Activated CD4-positive, alpha-beta T cell treated with anti-CD3 and anti-CD28 coated beads, Interleukin-2, amount 10 ng/mL, durations not matched to agents 24 days and 14 days (primary cell): Measurements from ENCODE around the gene KDM2B. TPM values are rescaled to one million over a fixed set of nuclear protein-coding genes. Genes with fewer than 3 reads are reported as not detected.

Experiments used
- DNase-seq: peaks from one replicate; pipeline ENCODE4 v3.0.0; 2022
- H3K27ac Mint-ChIP-seq: one replicate; pipeline ENCODE4 v1.8.0; 2022; ENCODE audit warnings: mild to moderate bottlenecking, mixed read lengths
- H3K27me3 Mint-ChIP-seq: one replicate; pipeline ENCODE4 v1.8.0; 2022; ENCODE audit warnings: mixed read lengths
- H3K36me3 Mint-ChIP-seq: one replicate; pipeline ENCODE4 v1.8.0; 2022; ENCODE audit warnings: low read depth, mild to moderate bottlenecking, mixed read lengths
- H3K4me1 Mint-ChIP-seq: one replicate; pipeline ENCODE4 v1.8.0; 2021; ENCODE audit warnings: mixed read lengths
- H3K4me3 Mint-ChIP-seq: one replicate; pipeline ENCODE4 v1.8.0; 2022; ENCODE audit warnings: mild to moderate bottlenecking, moderate library complexity, mixed read lengths
- H3K9me3 Mint-ChIP-seq: one replicate; pipeline ENCODE4 v1.8.0; 2021; ENCODE audit warnings: mixed read lengths
- intact Hi-C: fragments of 100-400 bp; cut with micrococcal nuclease; formaldehyde crosslinking; loops from one replicate; pipeline ENCODE4 v1.15.1; 2023
- total RNA-seq: library from RNA; stranded (reverse); gene quantifications from 2 replicates; pipeline ENCODE4 v1.2.3, GENCODE V29; 2022

KDM2B gene
- total RNA-seq, 1 donor from 2014 or later = 60.7 TPM

DNA sequence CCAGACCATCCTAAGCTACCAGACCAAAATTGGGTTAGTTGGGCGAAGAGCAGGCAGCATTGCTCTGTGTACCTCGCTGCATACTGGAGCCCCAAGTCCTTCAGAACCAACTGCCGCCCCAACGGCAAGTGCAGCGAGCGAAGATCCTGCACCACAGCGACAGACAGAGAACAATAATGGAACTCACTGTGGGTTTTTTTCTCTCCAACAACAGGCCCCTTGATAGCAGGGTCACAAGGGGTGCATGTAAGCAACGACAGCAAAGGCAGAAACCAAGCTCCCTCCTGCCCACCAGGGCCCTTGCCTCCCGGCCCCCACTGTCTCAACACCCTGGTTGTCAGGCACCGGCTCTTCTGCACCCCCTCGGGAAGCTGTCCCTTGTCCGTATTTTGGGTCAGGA, 141.9 kb downstream of the KDM2B start:
- H3K27ac Mint-ChIP-seq = no peak overlapping the region

DNA sequence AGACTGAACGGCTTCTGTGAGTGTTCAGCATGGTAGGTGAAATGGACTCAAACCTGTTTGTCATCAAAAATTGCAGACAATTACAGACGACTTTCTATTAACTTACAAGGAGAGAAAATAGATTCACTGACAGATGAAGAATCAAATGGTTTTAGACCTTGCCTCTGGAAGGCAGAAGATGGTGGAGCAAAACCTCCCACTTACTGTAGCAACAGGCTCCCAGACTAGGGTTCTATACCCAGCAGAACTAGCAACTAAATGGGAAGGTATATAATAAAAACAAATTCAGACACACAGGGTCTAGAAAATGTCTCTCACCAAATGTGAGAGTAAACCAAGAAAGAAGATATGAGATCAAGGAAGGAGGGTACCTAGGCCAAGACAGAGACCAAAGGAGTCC, 144.1 kb downstream of the KDM2B start:
- intact Hi-C loops = no loop called here
- peaks cover 70% of the 10 kb centered on the region for H3K36me3 Mint-ChIP-seq

More for the DNA sequence above, 141.9 kb downstream of the KDM2B start:
- peaks cover 3% of the 10 kb centered on the region for H3K4me1 Mint-ChIP-seq
- H3K27me3 Mint-ChIP-seq = no peaks in the 10 kb centered on the region
- H3K9me3 Mint-ChIP-seq = peaks cover 5% of the 10 kb centered on the region
- peaks cover 67% of the 10 kb centered on the region for H3K36me3 Mint-ChIP-seq
- H3K4me3 Mint-ChIP-seq = no peak overlapping the region
- DNase-seq = no peak
- intact Hi-C loops = no loop called here

DNA sequence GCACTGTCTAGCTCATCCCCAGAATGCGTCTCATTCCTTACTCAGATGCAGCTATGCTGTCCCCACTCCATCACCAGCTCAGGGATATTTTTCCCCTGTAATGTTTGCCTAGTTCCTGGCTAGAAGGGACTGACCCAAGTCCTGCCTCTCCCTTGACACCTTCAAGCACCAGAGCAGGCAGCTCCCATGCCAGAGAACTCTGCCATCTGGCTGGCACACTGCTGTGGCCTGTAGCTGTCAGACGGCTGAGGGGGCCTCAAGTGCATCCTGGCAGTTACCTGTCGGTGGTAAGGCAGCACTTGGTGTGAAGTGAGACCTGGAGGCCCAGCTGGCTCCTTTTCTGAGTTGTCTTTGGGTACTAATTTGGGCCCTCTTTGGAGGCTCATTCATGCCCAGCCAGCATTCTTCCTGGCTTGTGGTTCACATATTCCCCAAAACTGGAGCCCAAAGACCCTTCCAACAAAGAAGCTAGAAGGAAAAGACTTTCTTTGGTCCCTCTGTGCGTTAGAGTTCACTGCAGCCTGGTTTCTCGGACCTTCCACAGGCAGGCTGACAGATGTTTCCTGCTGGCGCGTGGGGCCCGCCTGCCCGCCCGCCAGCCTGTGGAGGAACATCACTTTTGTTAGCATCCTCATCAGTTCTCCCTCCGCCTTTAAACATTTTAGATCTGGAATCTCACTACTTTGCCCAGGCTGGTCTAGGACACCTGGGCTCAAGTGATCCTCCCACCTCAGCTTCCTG, 147.9 kb downstream of the KDM2B start:
- H3K4me3 Mint-ChIP-seq = no peak overlapping the region
- H3K36me3 Mint-ChIP-seq = peaks cover 79% of the 10 kb centered on the region
- no peaks in the 10 kb centered on the region for H3K27me3 Mint-ChIP-seq
- DNase-seq = no peak
- H3K4me1 Mint-ChIP-seq = no peaks in the 10 kb centered on the region
- intact Hi-C loops = no loop called here
- peaks cover 5% of the 10 kb centered on the region for H3K9me3 Mint-ChIP-seq
- peak overlapping the region; percentile 9 for H3K27ac Mint-ChIP-seq

More for the DNA sequence above, 144.1 kb downstream of the KDM2B start:
- H3K4me1 Mint-ChIP-seq = no peaks in the 10 kb centered on the region
- H3K27ac Mint-ChIP-seq = no peak overlapping the region
- H3K27me3 Mint-ChIP-seq = no peaks in the 10 kb centered on the region
- no peak for DNase-seq
- H3K4me3 Mint-ChIP-seq = no peak overlapping the region
- peaks cover 5% of the 10 kb centered on the region for H3K9me3 Mint-ChIP-seq

DNA sequence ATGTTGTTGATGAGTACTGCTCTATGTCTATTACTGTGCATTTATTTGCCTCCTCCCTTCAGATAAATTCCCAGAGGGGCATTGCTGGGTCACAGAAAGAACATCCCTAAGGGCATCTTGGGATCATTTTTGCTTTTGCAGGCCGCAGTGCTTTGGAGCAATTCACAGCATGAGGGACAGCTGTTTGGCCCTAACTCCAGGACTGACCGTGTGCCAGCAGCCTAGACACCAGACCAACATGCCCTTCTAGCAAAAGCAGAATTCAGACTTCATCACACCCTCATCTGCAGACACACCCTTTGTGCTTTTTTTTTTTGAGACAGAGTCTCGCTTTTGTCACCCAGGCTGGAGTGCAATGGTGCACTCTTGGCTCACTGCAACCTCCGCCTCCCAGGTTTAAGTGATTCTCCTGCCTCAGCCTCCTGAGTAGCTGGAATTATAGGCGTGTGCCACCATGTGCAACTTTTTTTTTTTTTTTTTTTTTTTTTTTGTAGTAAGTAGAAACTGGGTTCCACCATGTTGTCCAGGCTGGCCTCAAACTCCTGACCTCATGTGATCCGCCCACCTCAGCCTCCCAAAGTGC, 149.9 kb downstream of the KDM2B start:
- no peak overlapping the region for H3K4me3 Mint-ChIP-seq
- H3K9me3 Mint-ChIP-seq = no peaks in the 10 kb centered on the region
- intact Hi-C loops = no loop called here
- H3K27ac Mint-ChIP-seq = no peak overlapping the region
- H3K27me3 Mint-ChIP-seq = no peaks in the 10 kb centered on the region
- H3K36me3 Mint-ChIP-seq = peaks cover 75% of the 10 kb centered on the region
- DNase-seq = no peak
- H3K4me1 Mint-ChIP-seq = no peaks in the 10 kb centered on the region

DNA sequence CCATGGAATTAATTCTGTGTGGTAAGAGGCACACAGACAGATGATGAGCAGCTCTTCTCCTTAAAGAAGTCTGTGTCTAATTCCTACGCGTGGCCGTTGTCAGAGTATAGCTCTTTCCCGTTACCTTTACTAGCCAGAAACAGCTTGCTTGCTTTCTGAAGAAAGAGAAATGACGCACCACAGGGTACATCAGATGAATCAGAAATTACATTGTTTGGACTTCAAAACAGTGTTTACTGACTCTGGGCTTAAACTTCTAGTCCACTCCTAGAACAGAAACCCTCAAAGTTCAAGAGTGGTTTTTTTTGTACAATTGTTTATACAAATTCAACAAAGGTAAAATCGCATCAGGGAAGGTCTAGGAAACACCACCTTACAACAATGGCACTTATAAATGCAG, 151.9 kb downstream of the KDM2B start:
- Mint-ChIP-seq H3K4me1 (no peaks in the 10 kb centered on the region), H3K9me3 (no peaks in the 10 kb centered on the region), H3K36me3 (peaks cover 76% of the 10 kb centered on the region), H3K27me3 (no peaks in the 10 kb centered on the region), H3K4me3 (no peak overlapping the region), H3K27ac (no peak overlapping the region)
- intact Hi-C loops = loop anchor here (5.0 kb wide), 1 partner anchor 97 kb away; no protein-coding TSS in a partner anchor
- no peak for DNase-seq

DNA sequence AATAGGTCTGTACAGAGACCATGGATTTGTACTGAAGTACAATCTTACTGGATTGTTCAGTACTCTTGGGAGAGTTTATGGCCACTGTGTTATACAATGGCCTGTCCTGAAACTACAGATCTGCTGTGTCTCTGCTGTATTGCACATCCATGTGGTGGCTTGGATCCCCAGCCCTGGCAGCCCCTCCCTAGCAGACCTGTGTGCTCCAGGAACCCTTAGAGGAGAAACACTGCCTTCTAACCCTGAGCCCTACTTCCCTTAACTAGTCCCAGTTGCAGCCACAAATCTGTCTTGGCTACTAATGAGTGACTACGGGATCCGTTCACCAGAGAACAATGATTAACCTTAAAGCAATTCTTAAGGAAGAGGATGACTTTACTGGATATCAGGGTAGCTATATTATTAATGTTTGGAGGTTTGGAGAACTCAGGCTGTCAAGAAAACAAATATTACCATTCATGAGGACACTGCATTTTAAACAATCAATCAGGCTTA, 153.2 kb downstream of the KDM2B start:
- no peak overlapping the region for H3K4me3 Mint-ChIP-seq
- H3K27me3 Mint-ChIP-seq = no peaks in the 10 kb centered on the region
- peaks cover 81% of the 10 kb centered on the region for H3K36me3 Mint-ChIP-seq

DNA sequence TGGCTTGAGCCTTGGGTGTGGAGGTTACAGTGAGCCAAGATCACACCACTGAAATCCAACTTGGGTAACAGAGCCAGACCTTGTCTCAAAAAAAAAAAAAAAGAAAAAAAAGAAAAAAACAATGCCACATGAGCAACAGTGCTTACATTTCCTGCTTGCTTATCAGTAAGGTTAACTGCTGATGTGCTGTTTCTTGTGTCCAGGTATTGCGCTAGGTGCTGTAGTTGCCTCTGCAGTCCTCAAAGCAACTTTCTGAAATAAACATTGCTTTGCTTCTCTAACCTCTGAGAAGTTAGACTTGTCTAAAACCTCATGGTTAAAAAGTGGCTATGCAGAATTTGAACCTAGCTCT, 156.2 kb downstream of the KDM2B start:
- Mint-ChIP-seq H3K27me3 (no peaks in the 10 kb centered on the region), H3K36me3 (peaks cover 85% of the 10 kb centered on the region), H3K4me3 (no peak overlapping the region)

More for the DNA sequence above, 153.2 kb downstream of the KDM2B start:
- Mint-ChIP-seq H3K4me1 (no peaks in the 10 kb centered on the region), H3K27ac (no peak overlapping the region), H3K9me3 (no peaks in the 10 kb centered on the region)
- intact Hi-C loops = loop anchor here (5.0 kb wide), 1 partner anchor 95 kb away; no protein-coding TSS in a partner anchor
- DNase-seq = no peak

DNA sequence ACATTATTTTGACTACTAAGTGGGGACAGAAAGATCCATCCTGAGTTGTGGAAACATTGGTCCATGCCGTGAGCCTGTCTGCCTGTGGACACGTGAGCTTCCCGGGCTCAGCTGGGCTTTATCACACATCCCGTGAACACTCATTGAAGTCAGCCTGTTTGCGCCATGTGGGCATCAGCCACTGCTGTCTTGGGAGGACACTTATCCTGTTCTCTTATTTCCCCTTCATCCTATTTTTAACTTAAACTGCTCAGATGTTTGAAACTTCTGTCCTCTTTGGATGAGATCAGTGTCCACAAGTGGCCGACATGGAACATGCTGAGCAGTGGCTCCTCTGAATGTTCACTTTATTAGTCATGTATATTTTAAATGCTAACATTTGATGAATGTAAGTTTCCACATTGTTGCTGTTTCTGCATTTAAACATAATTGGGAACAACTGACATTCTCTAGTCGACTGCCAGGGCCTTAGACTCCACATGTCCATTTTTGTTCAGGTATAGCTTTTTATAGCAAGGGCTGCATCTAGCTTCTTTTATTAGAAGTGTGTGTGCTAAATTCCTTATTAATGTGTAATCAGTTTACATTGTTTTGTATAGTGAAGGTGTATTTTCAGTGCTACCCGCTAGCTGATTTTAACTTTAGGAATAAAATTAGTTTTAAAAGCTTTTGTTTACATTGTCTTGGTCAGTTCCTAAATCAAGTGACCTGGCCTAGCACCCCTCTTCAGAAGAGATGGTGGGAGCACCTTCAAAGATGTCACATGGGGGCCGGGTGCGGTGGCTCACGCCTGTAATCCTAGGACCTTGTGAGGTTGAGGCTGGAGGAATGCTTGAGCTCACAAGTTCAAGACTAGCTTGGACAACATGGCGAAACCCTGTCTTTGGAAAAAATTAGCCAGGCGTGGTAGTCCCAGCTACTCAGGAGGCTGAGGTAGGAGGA, 156.9 kb downstream of the KDM2B start:
- H3K4me3 Mint-ChIP-seq = no peak overlapping the region
- H3K36me3 Mint-ChIP-seq = peaks cover 85% of the 10 kb centered on the region
- DNase-seq = no peak
- no peaks in the 10 kb centered on the region for H3K27me3 Mint-ChIP-seq
- H3K9me3 Mint-ChIP-seq = no peaks in the 10 kb centered on the region
- intact Hi-C loops = no loop called here
- no peak overlapping the region for H3K27ac Mint-ChIP-seq
- H3K4me1 Mint-ChIP-seq = peaks cover 3% of the 10 kb centered on the region

More for the DNA sequence above, 156.2 kb downstream of the KDM2B start:
- peaks cover 3% of the 10 kb centered on the region for H3K4me1 Mint-ChIP-seq
- H3K9me3 Mint-ChIP-seq = no peaks in the 10 kb centered on the region
- no peak overlapping the region for H3K27ac Mint-ChIP-seq
- DNase-seq = no peak
- intact Hi-C loops = no loop called here

DNA sequence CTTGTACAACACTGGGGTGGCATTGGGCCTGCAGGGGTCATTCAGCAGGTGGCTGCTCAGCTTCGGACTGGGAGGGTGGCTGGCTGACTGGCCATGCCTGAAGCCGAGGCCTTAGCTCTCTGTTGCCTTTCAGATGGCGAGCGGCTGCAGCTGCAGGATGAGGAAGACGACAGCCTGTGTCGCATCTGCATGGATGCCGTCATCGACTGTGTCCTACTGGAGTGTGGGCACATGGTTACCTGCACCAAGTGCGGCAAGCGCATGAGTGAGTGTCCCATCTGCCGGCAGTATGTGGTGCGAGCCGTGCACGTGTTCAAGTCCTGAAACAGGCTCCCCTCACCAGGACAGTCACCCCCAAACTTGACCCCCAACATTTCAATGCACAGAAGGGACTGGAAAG, 157.6 kb downstream of the KDM2B start:
- Mint-ChIP-seq H3K36me3 (peaks cover 81% of the 10 kb centered on the region), H3K4me1 (peaks cover 3% of the 10 kb centered on the region), H3K9me3 (no peaks in the 10 kb centered on the region), H3K4me3 (no peak overlapping the region), H3K27me3 (no peaks in the 10 kb centered on the region), H3K27ac (no peak overlapping the region)
- intact Hi-C loops = no loop called here
- DNase-seq = no peak

DNA sequence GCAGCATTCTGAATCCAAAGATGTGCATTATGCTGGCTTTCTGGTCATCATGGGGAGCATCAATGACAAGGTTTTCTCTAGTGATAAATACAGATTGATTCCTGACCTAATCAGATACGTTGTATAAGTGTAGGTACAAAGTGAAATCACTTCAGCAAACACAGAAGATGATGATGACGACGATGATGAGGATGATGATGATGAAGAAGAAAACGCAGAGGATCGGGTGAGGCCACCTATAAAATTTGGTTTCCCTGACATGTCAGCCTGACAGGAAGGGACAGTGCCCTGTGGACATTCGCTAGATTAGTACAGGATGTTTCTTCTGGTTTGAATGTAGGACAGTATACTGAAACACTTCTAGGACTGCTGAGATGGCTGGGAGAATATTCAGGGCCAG, 160.7 kb downstream of the KDM2B start:
- no peak for DNase-seq
- no peak overlapping the region for H3K4me3 Mint-ChIP-seq
- peaks cover 11% of the 10 kb centered on the region for H3K4me1 Mint-ChIP-seq
- H3K27ac Mint-ChIP-seq = no peak overlapping the region
- H3K36me3 Mint-ChIP-seq = peaks cover 73% of the 10 kb centered on the region
- H3K27me3 Mint-ChIP-seq = no peaks in the 10 kb centered on the region
- H3K9me3 Mint-ChIP-seq = no peaks in the 10 kb centered on the region
- intact Hi-C loops = no loop called here

DNA sequence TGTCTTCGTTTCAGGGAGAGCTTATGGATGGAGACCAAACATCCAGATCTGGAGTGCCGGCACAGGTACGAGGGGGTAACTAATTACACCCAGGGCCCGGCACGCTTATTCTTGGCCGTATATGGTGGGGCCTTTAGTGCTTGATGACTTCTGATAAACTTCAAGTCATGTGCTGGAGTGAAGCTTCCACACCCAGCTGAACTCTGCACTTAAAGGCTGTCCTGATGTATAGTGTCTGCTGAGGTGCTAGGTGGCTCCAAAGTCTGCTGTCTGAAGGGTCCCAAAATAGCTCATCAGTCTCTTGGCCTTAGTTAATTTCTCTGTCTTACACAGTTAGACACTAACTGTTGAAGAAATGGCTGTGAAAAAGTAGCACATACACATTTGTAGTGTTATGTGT, 163.0 kb downstream of the KDM2B start:
- Mint-ChIP-seq H3K9me3 (no peaks in the 10 kb centered on the region), H3K27ac (no peak overlapping the region), H3K27me3 (no peaks in the 10 kb centered on the region), H3K4me3 (no peak overlapping the region), H3K4me1 (peaks cover 11% of the 10 kb centered on the region), H3K36me3 (peaks cover 59% of the 10 kb centered on the region)
- intact Hi-C loops = no loop called here
- no peak for DNase-seq

DNA sequence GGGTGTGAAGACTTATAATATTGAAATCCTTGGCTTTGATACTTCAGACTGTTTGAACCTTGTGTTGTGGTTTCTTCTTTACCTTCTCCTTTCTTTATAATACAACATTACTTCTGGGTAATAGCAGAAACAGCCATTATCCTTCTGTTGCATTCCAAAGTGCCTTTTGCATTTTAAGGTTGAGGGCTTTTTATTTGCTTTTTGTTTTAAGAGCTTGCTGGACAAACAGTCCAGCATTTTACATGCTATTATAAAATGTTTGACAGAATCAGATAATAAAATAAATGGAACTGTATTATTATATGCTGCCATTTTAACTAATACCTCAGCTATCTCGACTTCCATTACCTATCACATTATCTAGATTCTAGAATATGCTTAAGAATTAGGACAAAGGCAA, 166.9 kb downstream of the KDM2B start:
- no peaks in the 10 kb centered on the region for H3K9me3 Mint-ChIP-seq
- no peak for DNase-seq
- H3K36me3 Mint-ChIP-seq = peaks cover 26% of the 10 kb centered on the region
- intact Hi-C loops = no loop called here
- no peaks in the 10 kb centered on the region for H3K27me3 Mint-ChIP-seq
- H3K4me1 Mint-ChIP-seq = peaks cover 11% of the 10 kb centered on the region
- H3K27ac Mint-ChIP-seq = no peak overlapping the region
- H3K4me3 Mint-ChIP-seq = no peak overlapping the region

DNA sequence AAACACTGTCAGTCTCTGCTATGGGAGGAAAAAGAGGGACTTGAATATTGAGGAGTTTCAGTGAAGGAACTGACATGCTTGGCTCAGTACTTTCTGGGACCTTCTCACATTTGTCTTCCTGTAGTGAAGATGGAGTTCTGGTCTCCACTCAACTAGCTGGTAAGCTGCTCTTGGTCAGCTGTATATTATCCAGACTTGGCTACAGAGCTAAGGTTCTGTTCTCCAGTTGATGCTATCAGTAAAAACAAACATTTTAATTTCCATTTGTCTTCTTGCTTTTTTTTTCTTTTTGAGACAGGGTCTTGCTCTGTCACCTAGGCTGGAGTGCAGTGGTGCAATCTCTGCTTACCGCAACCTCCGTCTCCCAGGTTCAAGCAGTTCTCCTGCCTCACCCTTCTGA, 175.6 kb downstream of the KDM2B start:
- Mint-ChIP-seq H3K4me3 (no peak overlapping the region), H3K9me3 (no peaks in the 10 kb centered on the region), H3K27ac (no peak overlapping the region), H3K4me1 (peaks cover 35% of the 10 kb centered on the region), H3K36me3 (peaks cover 50% of the 10 kb centered on the region), H3K27me3 (no peaks in the 10 kb centered on the region)
- intact Hi-C loops = no loop called here
- no peak for DNase-seq

DNA sequence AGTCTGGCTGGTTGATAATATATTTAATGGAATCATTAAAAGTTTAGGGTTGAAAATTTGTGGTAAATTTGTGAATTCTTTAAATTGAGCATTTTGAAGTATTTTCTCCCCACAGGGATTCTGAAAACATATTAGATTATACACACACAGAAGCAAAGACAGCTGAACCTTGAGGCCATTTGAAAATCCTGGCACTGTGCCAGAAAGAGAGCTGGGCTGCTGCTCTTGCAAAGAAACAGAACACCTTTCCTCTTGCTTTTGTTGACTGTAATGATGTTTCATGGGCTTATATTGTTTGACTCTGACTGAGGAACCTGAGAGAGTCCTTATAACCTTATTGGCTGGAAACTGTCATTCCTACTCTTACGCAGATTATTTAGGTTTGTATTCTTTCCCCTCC, 176.1 kb downstream of the KDM2B start:
- Mint-ChIP-seq H3K4me3 (no peak overlapping the region), H3K27ac (no peak overlapping the region), H3K27me3 (no peaks in the 10 kb centered on the region), H3K4me1 (peaks cover 33% of the 10 kb centered on the region), H3K9me3 (no peaks in the 10 kb centered on the region), H3K36me3 (peaks cover 48% of the 10 kb centered on the region)
- no peak for DNase-seq
- intact Hi-C loops = loop anchor here (5.0 kb wide), 1 partner anchor 822 kb away; the partner anchor contains the start of gene POP5
